ENCODE data around the gene CRNN. TPM values are rescaled to one million over a fixed set of nuclear protein-coding genes. Genes with fewer than 3 reads are reported as not detected.

Gene CRNN
- total RNA-seq, 5 donors from 2014 or later (not counting 1 experiment from before 2014, with no cell fraction given): not detected

- no peak overlapping the region for H3K4me3 ChIP-seq (ENCODE audit: control insufficient read depth in 1 of 2, extremely low read depth in 1 of 2, low read length in 1 of 2)
- no peak overlapping the region for H3K27ac Mint-ChIP-seq
Measured at GRCh38 chr1:152367436-152367835, 46.6 kb downstream of the CRNN start.

GRCh38 chr1:152359906-152360305 is 54.2 kb downstream of the CRNN start, which contains the start of gene FLG2:
FLG2 (minus strand) TSS chr1:152360006; CDS start chr1:152358884, 1,122 bp downstream.
- CTCF ChIA-PET: interaction anchor here in 1 of 2 donors (0.7 kb wide), 1 partner anchor 19 kb away, joined by 3 read pairs; no protein-coding TSS in a partner anchor
- no peaks in the 10 kb centered on the region for H3K4me1 Mint-ChIP-seq

More at GRCh38 chr1:152367436-152367835, 46.6 kb downstream of the CRNN start:
- ATAC-seq (replicated peaks in 1 of 4) (no peak), DNase-seq (no peak)
- WGBS (ENCODE audit: insufficient coverage): no CpG with 5 or more reads among the region's 1 CpG
- H3K9me3 ChIP-seq: no peaks in the 10 kb centered on the region
- no peak overlapping the region for H3K27ac ChIP-seq (ENCODE audit: low read length)
- H3K36me3 ChIP-seq (ENCODE audit: control insufficient read depth in 2 of 2, extremely low read depth in 1 of 2, insufficient read depth in 1 of 2, low read length in 1 of 2): no peaks in the 10 kb centered on the region
- H3K9me3 Mint-ChIP-seq: peaks cover 0 to 12% (median 6%) of the 10 kb centered on the region in 3 donors
- ChIA-PET CTCF (interaction anchor here in 1 of 2 donors (0.5 kb wide), 1 partner anchor 37 kb away, joined by 3 read pairs; no protein-coding TSS in a partner anchor), POLR2A (no interaction called here)
- H3K36me3 Mint-ChIP-seq: no peaks in the 10 kb centered on the region
- no peaks in the 10 kb centered on the region for H3K4me1 Mint-ChIP-seq
- H3K27me3 Mint-ChIP-seq: peaks cover 11 to 24% of the 10 kb centered on the region in 2 donors
- no peaks in the 10 kb centered on the region for H3K4me1 ChIP-seq (ENCODE audit: control insufficient read depth in 1 of 2, extremely low read depth in 1 of 2, insufficient read depth in 2 of 2, low read length in 2 of 2)
- no peak overlapping the region for H3K4me3 Mint-ChIP-seq
- H3K27me3 ChIP-seq (replicated peaks in 1 of 2; ENCODE audit: control insufficient read depth in 2 of 2, extremely low read depth in 1 of 2, insufficient read depth in 2 of 2, low read length in 1 of 2): no peaks in the 10 kb centered on the region

More at GRCh38 chr1:152359906-152360305, 54.2 kb downstream of the CRNN start, which contains the start of gene FLG2:
- Histone ChIP-seq H3K36me3 (ENCODE audit: control insufficient read depth in 2 of 2, extremely low read depth in 1 of 2, insufficient read depth in 1 of 2, low read length in 1 of 2) (no peaks in the 10 kb centered on the region), H3K27me3 (replicated peaks in 1 of 2; ENCODE audit: control insufficient read depth in 2 of 2, extremely low read depth in 1 of 2, insufficient read depth in 2 of 2, low read length in 1 of 2) (peaks cover 0 to 5% of the 10 kb centered on the region in 2 experiments), H3K27ac (ENCODE audit: low read length) (no peak within 1 kb of the TSS), H3K4me3 (ENCODE audit: control insufficient read depth in 1 of 2, extremely low read depth in 1 of 2, low read length in 1 of 2) (no peak within 1 kb of the TSS), H3K4me1 (ENCODE audit: control insufficient read depth in 1 of 2, extremely low read depth in 1 of 2, insufficient read depth in 2 of 2, low read length in 2 of 2) (no peaks in the 10 kb centered on the region), H3K9me3 (no peaks in the 10 kb centered on the region)
- DNase-seq (no peak), ATAC-seq (replicated peaks in 1 of 4) (no peak)
- POLR2A ChIA-PET: no interaction called here
- no peaks in the 10 kb centered on the region for H3K36me3 Mint-ChIP-seq
- peaks cover 0 to 7% (median 0%) of the 10 kb centered on the region in 3 donors for H3K9me3 Mint-ChIP-seq
- no peak within 1 kb of the TSS for H3K27ac Mint-ChIP-seq
- peaks cover 7 to 13% of the 10 kb centered on the region in 2 donors for H3K27me3 Mint-ChIP-seq
- H3K4me3 Mint-ChIP-seq: no peak within 1 kb of the TSS
- no CpG with 5 or more reads among the region's 2 CpGs for WGBS (ENCODE audit: insufficient coverage)

Other genes with a start within 250 kb of the CRNN start
- gene HRNR, start 190.1 kb downstream of the CRNN start, total RNA-seq: not detected
- not detected for gene FLG, start 89.0 kb downstream of the CRNN start, total RNA-seq
- not detected for gene FLG2, start 54.3 kb downstream of the CRNN start, total RNA-seq
- not detected for gene LCE5A, start 96.5 kb upstream of the CRNN start, total RNA-seq
- not detected for gene CRCT1, start 100.2 kb upstream of the CRNN start, total RNA-seq
- not detected for gene LCE3E, start 152.5 kb upstream of the CRNN start, total RNA-seq
- not detected for gene LCE3D, start 166.3 kb upstream of the CRNN start, total RNA-seq
- gene LCE3C, start 186.0 kb upstream of the CRNN start, total RNA-seq: not detected
- not detected for gene LCE3B, start 199.5 kb upstream of the CRNN start, total RNA-seq
- gene LCE3A, start 208.8 kb upstream of the CRNN start, total RNA-seq: not detected
- gene LCE2D, start 249.1 kb upstream of the CRNN start, total RNA-seq: not detected

Data from T-cell (primary cell).